Measurements from ENCODE around the gene VSTM1.

Gene VSTM1

GRCh38 chr19:54009440-54009839, 54.3 kb downstream of the VSTM1 start:
- DNase-seq, result no peak

DNA sequence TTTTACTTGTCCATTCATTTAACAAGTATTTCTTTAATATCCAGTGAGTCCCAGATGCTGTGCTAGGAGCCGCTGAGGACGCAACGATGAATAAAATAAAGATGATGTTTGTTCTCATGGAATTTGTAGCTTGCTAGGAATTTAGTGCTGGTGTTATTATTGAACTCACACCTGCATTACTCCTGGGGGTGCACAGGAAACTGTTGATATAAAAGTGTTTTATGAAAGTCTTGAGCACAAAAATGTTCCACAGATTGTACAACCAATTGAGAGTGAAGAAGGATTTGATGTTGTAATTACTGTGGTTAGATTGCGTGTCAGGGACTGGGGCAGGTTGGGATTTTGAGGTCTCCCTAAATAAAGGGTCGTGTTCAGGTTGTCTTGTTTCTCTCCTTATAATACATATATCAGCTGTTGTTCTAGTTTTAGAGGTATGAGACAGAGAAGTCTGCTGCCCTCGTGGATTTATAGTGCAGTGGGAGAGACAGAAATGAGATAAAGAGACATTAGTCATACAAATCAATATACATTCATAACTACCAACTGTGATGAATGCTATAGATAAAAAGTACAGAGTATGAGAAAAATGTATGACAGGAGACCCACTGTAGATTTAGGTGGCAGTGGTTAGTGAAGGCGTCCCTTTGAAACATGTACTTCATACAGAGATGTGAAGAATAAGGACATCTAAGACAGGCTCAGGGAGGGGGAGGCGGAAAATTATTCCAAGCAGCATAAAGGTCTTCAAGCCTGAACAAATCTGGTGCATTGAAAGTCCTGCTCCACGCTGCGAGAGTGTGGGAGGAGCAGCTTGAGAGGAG, 61.0 kb downstream of the VSTM1 start:
- no peak for DNase-seq

- DNase-seq, result no peak
These were observed 62.2 kb downstream of the VSTM1 start for GRCh38 chr19:54001496-54001895.

DNA sequence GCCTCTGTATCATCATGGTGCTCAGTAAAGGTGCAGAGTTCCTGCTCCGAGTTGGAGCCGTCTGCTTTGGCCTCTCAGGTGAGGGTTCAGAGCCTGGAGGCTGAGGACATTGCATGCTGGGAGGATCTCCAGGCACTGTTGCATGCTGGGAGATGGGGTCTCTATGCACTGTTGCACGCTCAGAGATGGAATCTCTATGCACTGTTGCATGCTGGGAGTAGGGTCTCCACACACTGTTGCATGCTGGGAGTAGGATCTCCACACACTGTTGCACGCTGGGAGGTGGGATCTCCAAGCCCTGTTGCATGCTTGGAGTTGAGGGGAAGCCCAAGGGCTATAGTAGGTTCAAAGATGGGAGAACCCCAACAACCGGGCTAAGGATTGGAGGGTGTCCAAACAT, 64.0 kb downstream of the VSTM1 start:
- DNase-seq, result no peak

DNA sequence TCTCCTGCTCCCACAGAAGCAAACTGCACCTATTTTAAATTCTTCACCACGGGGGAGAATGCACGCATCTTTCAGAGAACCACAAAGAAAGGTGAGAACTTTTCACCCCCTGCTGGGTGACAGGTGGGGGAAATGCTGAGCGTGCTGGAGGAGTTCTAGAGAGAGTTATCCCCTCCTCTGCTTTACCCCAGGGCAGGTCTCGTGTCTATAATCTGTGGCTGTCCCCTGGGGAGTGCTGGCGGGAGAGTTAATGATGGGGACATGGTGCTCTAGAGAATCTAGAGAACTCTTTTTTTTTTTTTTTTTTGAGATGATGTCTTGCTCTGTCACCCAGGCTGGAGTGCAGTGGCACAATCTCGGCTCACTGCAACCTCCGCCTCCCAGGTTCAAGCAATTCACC, 65.5 kb downstream of the VSTM1 start:
- no peak for DNase-seq

DNA sequence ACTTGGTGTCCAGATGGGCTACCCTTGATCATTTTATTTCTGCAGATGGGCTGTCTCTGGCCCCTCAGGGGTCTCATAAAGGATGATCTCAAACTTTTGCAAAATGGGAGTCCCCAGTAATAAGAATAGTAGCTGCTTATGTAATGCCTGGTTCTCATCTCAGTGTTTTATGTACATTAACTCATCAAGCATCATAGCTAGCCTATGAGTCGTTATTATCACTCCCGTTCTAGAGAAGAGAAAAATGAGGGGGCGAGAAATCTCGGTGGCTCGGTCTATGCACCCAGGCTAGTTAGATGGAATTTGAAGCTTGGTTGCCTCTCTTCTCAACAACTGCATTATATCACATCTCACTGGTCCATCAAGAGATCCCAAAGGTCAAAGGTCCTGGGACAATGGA, 68.9 kb downstream of the VSTM1 start:
- no peak for DNase-seq

DNA sequence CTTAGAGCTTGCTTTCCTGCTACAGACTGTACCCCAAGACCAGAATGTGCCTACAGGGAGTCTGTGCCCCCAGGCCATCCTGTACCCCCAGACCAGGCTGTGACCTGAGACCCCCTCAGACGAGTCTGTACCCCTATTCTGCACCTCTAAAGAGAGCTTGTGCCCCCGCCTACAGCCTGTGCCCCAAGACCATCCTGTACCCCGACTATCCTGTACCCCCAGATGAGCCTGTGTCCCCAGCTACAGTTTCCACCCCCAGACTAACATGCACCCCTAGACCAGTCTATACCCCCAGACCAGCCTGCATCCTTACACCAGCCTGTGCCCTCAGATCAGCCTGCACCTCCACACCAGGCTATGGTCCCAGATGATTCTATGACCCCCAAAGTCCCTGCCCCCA, 70.2 kb downstream of the VSTM1 start:
- DNase-seq, result no peak

DNA sequence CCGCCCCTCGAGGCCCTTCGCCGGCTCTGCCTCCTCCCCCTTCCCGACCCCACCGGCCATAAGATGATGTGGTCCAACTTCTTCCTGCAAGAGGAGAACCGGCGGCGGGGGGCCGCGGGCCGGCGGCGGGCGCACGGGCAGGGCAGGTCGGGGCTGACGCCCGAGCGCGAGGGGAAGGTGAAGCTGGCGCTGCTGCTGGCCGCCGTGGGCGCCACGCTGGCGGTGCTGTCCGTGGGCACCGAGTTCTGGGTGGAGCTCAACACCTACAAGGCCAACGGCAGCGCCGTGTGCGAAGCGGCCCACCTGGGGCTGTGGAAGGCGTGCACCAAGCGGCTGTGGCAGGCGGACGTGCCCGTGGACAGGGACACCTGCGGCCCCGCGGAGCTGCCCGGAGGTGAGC, 70.9 kb downstream of the VSTM1 start:
- DNase-seq, result no peak

DNA sequence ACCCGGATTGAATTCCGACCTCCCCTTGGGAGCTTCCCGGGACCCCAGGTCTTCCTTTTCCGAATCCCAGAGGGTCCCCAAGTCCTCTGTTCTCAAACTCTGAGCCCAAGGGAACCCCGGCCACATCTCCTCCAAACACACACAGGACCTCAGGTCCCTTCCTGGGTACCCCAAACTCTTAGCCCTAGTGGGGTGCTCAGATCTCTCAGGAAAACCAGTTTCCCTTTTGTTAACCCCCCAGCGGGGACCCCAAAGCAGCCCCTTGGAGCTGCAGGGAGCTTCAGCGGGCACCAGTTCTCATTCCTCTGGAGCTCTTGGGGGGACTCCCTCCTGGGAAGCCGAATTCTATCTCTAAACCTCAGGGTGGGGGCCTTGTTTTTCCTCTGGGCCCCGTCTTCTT, 71.5 kb downstream of the VSTM1 start:
- no peak for DNase-seq

DNA sequence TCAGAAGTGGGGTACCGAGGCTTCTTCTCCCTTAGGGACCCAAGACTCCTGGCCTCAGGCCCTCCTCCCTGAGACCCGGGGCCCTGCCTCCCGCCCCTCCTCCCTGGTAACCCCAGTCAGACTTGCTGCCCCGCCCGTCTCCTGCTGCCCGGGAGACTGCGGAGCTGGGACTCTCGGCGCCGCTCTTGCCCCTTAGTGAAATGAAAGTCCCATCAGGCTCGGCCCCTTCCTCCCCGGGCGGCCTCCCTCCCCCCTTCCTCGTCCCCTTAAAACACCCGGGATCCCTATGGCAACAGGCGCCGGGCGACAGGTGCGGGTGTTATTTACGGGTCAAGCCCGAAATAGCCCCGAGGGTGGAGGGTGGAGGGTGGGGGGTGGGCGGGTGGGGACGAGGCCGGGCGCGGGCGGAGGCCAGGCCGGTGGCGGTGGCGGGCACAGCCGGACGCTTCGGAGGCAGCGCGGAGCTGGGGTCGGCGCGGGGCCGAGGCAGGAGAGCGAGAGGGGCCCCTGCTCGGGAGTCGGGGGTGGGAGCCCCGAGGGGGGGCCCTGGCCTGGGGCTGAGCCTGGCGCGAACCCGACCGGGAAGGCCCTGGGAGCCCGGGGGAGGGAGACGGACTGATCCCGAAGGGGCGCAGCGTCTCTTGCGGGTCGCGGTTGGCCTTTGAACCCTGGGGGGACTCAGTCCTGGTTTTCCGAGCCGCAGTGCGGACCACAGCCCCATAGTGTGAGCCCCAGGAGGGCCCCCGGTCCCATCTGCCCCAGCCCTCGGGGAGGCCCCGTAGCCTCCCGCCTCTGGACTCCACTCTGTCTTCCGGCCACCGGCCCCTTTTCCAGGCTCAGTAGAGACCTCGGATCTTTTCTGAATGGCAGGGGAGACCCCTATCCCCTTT, 72.2 kb downstream of the VSTM1 start, which contains the start of gene CACNG6:
TSS of gene CACNG6 (plus strand) at position 414 of the 890 bp plus-strand sequence. CDS start 1,241 bp downstream, outside the sequence.
- DNase-seq, result peak; percentile 13
